OCI-LY1 (cell line): ENCODE measurements around the gene IQCK.

Experiments used
- H2AFZ ChIP-seq: fragments of 200-600 bp; sonication (generic), shearing (Covaris generic); 2 replicates; pipeline ENCODE4 v1.6.0; 2014; ENCODE audit warnings: antibody characterized with exemption, mild to moderate bottlenecking, low read length
- H3F3A ChIP-seq: fragments of 200-600 bp; sonication (generic), shearing (Covaris generic); 2 replicates; pipeline ENCODE4 v1.6.0; 2014; ENCODE audit warnings: mild to moderate bottlenecking, antibody characterized with exemption, low read length, moderate library complexity; ENCODE audit not compliant: insufficient read depth
- H3K27ac ChIP-seq: fragments of 200-600 bp; sonication (generic); 2 replicates; pipeline ENCODE4 v1.5.1; 2014; ENCODE audit warnings: low read length, mixed run types, mild to moderate bottlenecking, low read depth; ENCODE audit not compliant: poor library complexity, severe bottlenecking
- H3K27me3 ChIP-seq: fragments of 200-600 bp; sonication (generic); 2 replicates; pipeline ENCODE4 v1.6.0; 2014; ENCODE audit warnings: antibody characterized with exemption, mild to moderate bottlenecking, low read length, moderate library complexity; ENCODE audit not compliant: insufficient read depth
- H3K36me3 ChIP-seq: fragments of 200-600 bp; sonication (generic); 2 replicates; pipeline ENCODE4 v1.6.1; 2014; ENCODE audit warnings: mild to moderate bottlenecking, antibody characterized with exemption, low read length, moderate library complexity, mixed read lengths; ENCODE audit not compliant: insufficient read depth
- H3K4me1 ChIP-seq: fragments of 200-600 bp; sonication (generic); 2 replicates; pipeline ENCODE4 v1.5.1; 2014; ENCODE audit warnings: mild to moderate bottlenecking, low read length, moderate library complexity; ENCODE audit not compliant: insufficient read depth, severe bottlenecking
- H3K4me2 ChIP-seq: fragments of 200-600 bp; sonication (generic), shearing (Covaris generic); 2 replicates; pipeline ENCODE4 v1.6.1; 2014; ENCODE audit warnings: low read length
- H3K4me3 ChIP-seq: fragments of 200-600 bp; sonication (generic); 2 replicates; pipeline ENCODE4 v1.5.1; 2014; ENCODE audit warnings: low read length, low read depth, mild to moderate bottlenecking, mixed read lengths; ENCODE audit not compliant: poor library complexity, severe bottlenecking
- H3K79me2 ChIP-seq: fragments of 200-600 bp; shearing (Covaris generic); 2 replicates; pipeline ENCODE4 v1.6.1; 2016; ENCODE audit warnings: mixed run types, low read length, mixed read lengths; ENCODE audit not compliant: insufficient read depth
- H3K9ac ChIP-seq: fragments of 200-600 bp; sonication (generic), shearing (Covaris generic); 2 replicates; pipeline ENCODE4 v1.6.1; 2014; ENCODE audit warnings: mild to moderate bottlenecking, low read length, mixed read lengths
- H3K9me2 ChIP-seq: fragments of 200-600 bp; sonication (generic), shearing (Covaris generic); 2 replicates; pipeline ENCODE4 v1.6.1; 2014; ENCODE audit warnings: low read depth, mild to moderate bottlenecking, low read length, mixed read lengths
- H3K9me3 ChIP-seq: fragments of 200-600 bp; shearing (Covaris generic); 2 replicates; pipeline ENCODE4 v1.6.1; 2014; ENCODE audit warnings: low read length, mixed read lengths
- H4K20me1 ChIP-seq: fragments of 200-600 bp; sonication (generic), shearing (Covaris generic); 2 replicates; pipeline ENCODE4 v1.6.0; 2016; ENCODE audit warnings: mild to moderate bottlenecking, low read length; ENCODE audit not compliant: insufficient read depth
- EZH2 ChIP-seq: fragments of 200-600 bp; sonication (generic), shearing (Covaris generic); IDR thresholded peaks from 2 replicates; pipeline ENCODE4 v1.8.0; 2017; ENCODE audit warnings: borderline replicate concordance, mixed run types, mild to moderate bottlenecking, antibody characterized with exemption, low read length, moderate library complexity, mixed read lengths
- TF ChIP-seq, protein P1 (sequence below): fragments of 200-600 bp; sonication (generic), shearing (Covaris generic); IDR thresholded peaks from 2 replicates; pipeline ENCODE4 v1.5.1; 2017; ENCODE audit warnings: mild to moderate bottlenecking, antibody characterized with exemption, low read length, moderate library complexity, mixed read lengths

Gene IQCK

GRCh38 chr16:19754644-19755036 lies 36.6 kb downstream of the IQCK start:
- H3K36me3 ChIP-seq: no peaks in the 10 kb centered on the region
- H3K4me1 ChIP-seq: no peaks in the 10 kb centered on the region
- no peak overlapping the region for H3K4me2 ChIP-seq
- no peaks in the 10 kb centered on the region for H3K9me3 ChIP-seq
- TF ChIP-seq, protein P1, sequence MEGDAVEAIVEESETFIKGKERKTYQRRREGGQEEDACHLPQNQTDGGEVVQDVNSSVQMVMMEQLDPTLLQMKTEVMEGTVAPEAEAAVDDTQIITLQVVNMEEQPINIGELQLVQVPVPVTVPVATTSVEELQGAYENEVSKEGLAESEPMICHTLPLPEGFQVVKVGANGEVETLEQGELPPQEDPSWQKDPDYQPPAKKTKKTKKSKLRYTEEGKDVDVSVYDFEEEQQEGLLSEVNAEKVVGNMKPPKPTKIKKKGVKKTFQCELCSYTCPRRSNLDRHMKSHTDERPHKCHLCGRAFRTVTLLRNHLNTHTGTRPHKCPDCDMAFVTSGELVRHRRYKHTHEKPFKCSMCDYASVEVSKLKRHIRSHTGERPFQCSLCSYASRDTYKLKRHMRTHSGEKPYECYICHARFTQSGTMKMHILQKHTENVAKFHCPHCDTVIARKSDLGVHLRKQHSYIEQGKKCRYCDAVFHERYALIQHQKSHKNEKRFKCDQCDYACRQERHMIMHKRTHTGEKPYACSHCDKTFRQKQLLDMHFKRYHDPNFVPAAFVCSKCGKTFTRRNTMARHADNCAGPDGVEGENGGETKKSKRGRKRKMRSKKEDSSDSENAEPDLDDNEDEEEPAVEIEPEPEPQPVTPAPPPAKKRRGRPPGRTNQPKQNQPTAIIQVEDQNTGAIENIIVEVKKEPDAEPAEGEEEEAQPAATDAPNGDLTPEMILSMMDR: no peak
- no peak for TF ChIP-seq EZH2
- H3K9me2 ChIP-seq: no peaks in the 10 kb centered on the region
- H3F3A ChIP-seq: no peaks in the 10 kb centered on the region
- no peak overlapping the region for H3K4me3 ChIP-seq
- no peaks in the 10 kb centered on the region for H3K27me3 ChIP-seq
- no peaks in the 10 kb centered on the region for H4K20me1 ChIP-seq
- no peak overlapping the region for H3K27ac ChIP-seq
- no peak overlapping the region for H3K9ac ChIP-seq
- no peaks in the 10 kb centered on the region for H3K79me2 ChIP-seq
- H2AFZ ChIP-seq: no peak overlapping the region

GRCh38 chr16:19755268-19755667 lies 37.2 kb downstream of the IQCK start:
- Histone ChIP-seq H3F3A (no peaks in the 10 kb centered on the region), H3K9me3 (no peaks in the 10 kb centered on the region), H2AFZ (no peak overlapping the region), H3K79me2 (no peaks in the 10 kb centered on the region), H3K4me2 (no peak overlapping the region), H3K4me3 (no peak overlapping the region), H4K20me1 (no peaks in the 10 kb centered on the region), H3K4me1 (no peaks in the 10 kb centered on the region), H3K27ac (no peak overlapping the region), H3K9me2 (no peaks in the 10 kb centered on the region), H3K27me3 (no peaks in the 10 kb centered on the region), H3K9ac (no peak overlapping the region), H3K36me3 (no peaks in the 10 kb centered on the region)
- no peak for TF ChIP-seq EZH2
- TF ChIP-seq, protein P1: no peak

DNA sequence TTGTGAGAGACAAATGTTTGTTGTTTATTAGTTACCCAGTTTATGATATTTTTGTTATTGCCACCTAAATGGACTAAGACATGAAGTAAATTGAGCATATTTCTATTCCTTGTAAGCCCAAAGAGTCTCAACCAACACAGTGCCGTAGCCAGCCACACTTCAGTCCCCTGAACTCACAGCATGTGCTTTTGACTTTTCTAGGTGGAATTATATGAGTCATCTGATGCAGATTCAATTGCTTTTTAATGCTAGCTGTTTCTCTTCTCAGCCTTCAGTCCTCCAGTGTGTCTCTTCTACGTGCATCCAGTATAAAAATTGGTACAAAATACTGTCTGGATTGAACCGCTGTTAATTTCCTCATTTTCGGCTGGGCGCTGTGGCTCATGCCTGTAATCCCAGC lies 39.0 kb downstream of the IQCK start:
- Histone ChIP-seq H3K79me2 (no peaks in the 10 kb centered on the region), H4K20me1 (no peaks in the 10 kb centered on the region), H3K4me3 (no peak overlapping the region), H3K9me3 (no peaks in the 10 kb centered on the region), H3F3A (no peaks in the 10 kb centered on the region), H3K27me3 (no peaks in the 10 kb centered on the region), H3K9me2 (no peaks in the 10 kb centered on the region), H3K36me3 (no peaks in the 10 kb centered on the region), H2AFZ (no peak overlapping the region), H3K9ac (no peak overlapping the region), H3K27ac (no peak overlapping the region), H3K4me1 (no peaks in the 10 kb centered on the region), H3K4me2 (no peak overlapping the region)
- TF ChIP-seq, protein P1: no peak
- no peak for TF ChIP-seq EZH2
